NCI-H1694 treated with DMSO at 0.1 percent for 48 hours (cell line): ENCODE measurements around the gene ANAPC4.
A peak's percentile ranks its signal among the peaks of the same experiment; 100 is the strongest.
"Not testable (repeated sequence)": the region's sequence is repeated elsewhere in the genome, so short reads cannot be mapped to it uniquely, and the experiment has no call there.

Experiments used
- DNase-seq: peaks from one replicate; lab custom pipeline; 2025; lab: John Stamatoyannopoulos, UW

Gene ANAPC4, protein sequence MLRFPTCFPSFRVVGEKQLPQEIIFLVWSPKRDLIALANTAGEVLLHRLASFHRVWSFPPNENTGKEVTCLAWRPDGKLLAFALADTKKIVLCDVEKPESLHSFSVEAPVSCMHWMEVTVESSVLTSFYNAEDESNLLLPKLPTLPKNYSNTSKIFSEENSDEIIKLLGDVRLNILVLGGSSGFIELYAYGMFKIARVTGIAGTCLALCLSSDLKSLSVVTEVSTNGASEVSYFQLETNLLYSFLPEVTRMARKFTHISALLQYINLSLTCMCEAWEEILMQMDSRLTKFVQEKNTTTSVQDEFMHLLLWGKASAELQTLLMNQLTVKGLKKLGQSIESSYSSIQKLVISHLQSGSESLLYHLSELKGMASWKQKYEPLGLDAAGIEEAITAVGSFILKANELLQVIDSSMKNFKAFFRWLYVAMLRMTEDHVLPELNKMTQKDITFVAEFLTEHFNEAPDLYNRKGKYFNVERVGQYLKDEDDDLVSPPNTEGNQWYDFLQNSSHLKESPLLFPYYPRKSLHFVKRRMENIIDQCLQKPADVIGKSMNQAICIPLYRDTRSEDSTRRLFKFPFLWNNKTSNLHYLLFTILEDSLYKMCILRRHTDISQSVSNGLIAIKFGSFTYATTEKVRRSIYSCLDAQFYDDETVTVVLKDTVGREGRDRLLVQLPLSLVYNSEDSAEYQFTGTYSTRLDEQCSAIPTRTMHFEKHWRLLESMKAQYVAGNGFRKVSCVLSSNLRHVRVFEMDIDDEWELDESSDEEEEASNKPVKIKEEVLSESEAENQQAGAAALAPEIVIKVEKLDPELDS

DNA sequence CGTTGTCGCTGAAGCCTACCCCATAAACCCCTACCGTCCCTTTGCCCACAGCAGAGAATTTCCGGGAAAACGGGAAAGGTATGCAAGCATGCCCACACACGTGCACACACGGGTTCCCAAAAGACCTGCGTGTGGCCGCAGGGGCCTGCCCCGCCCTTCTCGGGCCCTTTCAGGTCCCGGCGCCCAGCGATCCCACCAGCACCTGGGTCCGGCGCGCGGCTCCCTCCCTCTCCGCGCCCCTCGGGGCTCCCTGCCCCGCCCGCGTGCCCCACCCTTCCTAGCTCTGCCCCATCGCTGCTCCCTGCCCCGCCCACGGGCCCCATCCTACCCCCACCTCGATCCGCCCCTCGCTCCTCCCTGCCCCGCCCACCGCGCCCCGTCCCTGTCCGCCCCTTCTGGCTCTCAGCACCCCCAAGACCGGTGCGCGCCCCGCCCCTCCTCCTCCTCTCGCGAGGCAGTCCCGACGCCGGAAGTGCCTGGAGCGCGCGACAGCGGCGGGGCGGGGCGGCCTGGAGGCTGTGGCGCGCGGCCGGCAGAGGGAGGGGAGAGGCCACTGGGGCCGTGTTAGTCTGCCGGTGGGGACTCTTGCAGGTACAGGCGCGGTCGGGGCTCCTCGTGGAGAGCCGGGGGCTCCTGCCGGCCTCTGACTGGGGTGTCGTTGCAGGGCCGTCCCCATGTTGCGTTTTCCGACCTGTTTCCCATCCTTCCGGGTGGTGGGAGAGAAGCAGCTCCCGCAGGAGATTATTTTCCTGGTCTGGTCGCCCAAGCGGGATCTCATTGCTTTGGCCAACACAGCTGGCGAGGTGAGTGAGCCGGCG is at the start of gene ANAPC4:
ANAPC4 (plus strand) TSS at position 510 of the 818 bp plus-strand sequence; CDS start at position 675, 165 bp downstream.
- DNase-seq = peak; percentile 77

DNA sequence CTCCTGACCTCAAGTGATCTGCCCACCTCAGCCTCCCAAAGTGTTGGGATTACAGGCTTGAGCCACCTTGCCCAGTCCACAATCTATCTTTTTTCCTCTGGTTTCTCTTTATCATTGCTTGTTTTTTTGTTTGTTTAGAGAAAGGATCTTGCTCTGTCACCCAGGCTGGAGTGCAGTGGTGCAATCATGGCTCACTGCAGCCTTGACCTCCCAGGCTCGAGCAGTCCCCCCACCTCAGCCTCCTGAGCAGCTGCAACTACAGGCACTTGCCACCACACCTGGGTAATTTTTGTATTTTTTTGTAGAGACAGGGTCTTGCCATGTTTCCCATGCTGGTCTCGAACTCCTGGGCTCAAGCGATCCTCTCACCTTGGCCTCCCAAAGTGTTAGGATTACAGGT is 48.6 kb upstream of the ANAPC4 start:
- not testable (repeated sequence) for DNase-seq

DNA sequence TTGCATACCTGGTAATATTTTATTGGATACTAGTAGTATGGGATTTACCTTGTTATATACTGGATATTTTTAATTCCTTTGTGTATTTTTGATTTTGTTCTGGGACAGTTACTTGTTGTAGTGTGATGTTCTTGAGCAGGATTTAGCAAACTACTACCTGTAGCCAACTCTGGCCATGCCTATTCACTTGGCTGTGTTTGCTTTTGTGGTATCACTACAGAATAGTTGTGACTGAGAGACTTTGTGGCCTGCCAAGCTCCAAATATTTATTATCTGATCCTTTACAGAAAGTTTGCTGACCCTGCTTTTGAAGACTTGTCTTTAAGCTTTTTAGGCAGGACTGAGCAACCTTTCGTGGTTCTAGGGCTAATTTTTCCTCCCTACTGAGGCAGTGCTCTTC is 46.7 kb upstream of the ANAPC4 start:
- no peak for DNase-seq

DNA sequence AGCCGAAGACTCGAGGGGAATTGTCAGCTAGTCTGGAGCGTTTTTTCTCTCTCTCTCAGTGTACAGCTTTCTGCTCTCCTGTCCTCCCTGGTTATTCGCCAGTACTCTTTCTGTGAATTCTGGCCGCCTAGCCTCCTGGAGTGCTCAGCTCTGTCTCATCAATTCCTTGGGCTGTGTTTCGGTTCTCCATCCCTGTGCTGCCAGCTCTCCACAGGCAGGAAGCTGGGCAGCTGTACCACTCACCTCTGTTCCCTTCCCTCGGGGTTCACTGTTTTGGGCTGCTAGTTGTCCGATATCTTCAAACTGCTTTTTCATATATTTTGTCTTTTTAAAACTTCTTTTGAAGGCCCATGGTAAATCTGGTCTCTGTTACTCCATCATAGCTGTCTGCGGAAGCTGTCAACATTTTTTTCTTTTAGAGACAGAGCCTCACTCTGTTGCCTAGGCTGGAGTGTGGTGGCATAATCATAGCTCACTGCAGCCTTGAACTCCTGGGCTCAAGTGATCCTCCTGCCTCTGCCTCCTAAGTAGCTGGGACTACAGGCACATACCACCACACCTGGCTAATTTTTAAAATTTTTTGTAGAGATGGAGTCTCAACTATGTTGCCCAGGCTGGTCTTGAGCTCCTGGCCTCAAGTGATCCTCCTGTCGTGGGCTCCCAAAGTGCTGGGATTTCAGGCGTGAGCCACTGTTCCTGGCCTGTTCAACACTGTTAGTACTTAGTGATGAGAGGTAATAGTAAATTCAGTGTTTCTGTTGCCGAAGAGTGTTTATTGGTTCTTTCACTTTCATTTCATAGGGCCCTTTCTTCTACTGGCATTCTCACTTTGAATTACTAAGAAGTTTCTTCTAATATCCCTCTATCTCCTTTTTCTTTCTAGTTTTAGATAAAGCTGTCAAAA is 45.9 kb upstream of the ANAPC4 start:
- DNase-seq = no peak

DNA sequence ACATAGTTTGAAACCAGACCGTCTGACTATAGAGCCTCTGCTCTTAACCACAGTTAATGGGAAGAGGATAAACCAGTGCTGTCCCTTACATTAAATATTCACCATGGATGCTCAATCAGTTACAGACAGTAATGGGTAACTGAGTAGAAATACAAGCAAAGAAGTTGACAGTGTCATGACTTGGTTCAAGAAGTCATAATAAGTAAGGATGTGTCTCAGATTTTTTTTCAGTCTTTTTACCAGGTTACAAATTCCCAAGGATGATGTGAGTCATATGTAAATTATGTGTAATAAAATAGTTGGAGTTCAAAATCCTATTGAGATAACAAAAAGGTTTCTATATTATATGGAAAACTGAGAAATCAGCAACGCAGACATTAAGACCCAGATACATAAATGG is 33.4 kb upstream of the ANAPC4 start:
- DNase-seq = no peak

DNA sequence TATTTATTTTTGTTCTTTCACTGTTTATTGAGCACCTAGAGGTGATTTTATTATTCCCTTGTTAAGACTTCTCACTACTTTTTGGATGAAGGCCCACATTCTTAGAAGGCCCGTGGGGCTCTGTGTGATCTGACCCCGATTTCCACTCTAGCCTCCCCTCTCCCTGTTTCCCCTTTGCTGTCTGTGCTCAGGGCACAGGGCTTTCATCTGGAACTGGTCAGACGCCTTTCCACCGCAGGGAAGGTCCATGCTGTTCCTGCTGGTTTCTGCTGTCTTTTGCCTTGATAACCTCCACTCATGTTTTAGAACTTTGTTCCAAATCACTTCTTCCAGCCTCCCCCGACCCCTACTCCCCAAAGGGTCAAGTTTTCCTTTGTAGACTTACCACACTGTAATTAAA is 31.3 kb upstream of the ANAPC4 start:
- DNase-seq = no peak

DNA sequence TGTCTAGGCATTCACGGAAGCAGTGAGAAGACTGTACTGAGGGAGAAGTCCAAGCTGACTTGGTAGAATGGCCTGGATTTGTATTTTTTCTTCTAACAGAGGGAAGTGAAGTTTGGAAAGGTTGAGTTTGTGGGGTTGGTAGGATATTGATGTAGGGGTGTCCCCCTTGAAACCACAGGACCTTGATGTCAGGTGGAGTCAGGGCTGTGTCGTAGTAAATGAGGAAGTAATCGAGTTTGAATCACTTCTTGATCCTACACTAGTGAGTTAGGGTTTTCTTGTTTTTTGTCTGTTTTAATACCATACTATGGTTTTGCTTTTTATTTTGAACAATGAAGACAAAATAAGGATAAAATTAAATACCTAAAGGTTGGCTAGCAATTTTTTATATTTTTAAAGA is 30.1 kb upstream of the ANAPC4 start:
- DNase-seq = no peak

DNA sequence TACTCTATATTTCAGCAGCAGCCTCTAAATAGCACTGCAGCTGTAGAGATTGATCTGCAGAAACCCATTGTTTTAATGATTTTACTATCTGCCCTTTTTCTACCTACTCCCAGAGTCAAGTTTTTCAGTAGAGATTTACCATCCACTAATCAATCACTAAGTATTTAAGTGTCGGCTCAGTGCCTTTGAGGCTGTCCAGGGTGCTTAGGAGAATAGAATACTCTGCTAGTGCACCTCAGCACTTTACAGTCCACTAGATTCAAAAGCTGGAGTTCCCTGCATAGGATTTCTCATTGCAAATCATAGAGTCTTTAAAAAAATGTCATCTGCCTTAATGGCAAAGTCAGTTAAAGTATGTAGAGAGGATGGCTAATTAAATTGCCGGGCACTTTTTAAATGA is 29.6 kb upstream of the ANAPC4 start:
- no peak for DNase-seq

DNA sequence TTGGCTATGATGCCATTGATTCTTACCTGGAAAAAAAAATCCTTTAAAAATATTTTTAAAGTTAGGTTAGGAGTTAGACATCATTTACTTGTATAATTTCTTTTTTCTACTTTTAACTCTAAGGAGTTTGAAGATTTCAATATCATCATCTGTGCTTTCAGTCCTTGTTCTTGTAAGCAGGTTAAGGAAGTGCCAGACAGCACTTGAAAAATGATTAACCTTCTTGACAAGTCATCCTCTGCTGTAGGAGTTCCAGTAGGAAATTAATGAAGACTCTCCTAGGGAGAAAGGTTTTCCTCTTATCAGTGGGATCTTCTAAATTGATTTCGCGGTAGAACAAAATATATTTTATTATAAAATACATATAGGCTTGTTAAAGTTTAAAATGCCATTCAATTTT is 29.1 kb upstream of the ANAPC4 start:
- DNase-seq = no peak

DNA sequence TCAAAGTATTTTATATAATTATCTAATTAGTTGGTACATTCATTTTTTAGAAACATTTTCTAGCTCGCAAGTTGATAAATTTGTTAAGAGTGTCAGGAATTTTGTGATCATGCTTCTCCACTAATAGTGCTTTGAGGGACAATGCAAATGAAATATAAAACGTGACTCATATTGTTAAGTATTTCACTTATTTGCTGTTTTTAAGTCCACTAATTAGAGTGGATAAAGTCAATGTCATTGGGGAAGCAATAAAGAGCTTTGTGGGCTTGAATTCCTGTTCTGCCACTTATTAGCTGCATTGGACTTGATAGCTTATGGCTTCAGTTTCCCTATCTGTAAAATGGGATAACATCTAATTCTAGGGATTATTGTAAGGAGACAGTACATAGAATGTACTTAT is 26.5 kb upstream of the ANAPC4 start:
- no peak for DNase-seq

DNA sequence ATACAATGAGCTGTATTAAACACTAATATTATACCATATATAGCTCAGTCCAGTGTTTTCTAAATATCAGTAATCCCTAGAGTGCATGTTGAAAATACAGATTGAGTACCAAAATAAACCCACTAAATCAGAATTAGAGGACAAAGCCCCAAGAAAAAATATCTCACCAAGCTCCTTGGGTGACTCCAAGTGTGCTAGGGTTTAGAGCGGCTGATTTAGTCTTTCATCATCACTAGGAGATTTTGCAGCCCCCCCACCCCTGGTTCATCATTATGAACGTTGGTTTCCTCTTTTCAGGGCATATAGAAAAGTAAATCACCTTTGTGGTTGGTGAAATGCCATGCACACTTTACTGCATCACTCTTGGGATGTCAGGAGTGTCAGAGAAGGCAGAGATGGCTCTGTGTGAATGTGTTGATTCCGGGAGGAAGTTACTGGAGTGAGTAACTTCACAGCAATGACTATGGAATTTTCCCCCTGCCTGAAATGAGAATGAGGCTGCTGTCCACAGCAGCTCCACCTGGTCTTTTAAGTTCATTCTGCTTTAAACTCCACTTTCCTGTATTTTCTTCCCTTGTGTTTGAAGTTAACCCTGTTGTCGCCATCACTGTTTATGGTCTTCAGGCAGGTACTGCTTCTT is 25.2 kb upstream of the ANAPC4 start:
- DNase-seq = no peak

DNA sequence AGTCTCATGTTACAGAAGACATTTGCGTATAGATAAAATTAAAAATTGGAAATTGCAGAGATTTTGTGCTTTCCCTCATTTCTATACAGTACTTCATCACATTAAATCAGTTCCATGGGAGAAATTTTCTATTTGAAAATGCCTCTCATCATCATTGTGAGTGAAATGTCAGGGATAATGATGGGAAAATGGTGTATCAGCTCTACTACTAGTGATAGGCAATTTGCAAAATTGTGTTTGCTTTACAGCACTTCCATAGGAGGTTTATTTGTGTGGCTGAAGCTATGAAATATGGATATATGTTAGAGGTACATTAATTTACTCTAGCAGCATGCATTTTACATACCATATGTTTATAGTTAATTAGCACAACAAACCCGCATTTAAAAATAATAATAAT is 21.0 kb upstream of the ANAPC4 start:
- DNase-seq = no peak

DNA sequence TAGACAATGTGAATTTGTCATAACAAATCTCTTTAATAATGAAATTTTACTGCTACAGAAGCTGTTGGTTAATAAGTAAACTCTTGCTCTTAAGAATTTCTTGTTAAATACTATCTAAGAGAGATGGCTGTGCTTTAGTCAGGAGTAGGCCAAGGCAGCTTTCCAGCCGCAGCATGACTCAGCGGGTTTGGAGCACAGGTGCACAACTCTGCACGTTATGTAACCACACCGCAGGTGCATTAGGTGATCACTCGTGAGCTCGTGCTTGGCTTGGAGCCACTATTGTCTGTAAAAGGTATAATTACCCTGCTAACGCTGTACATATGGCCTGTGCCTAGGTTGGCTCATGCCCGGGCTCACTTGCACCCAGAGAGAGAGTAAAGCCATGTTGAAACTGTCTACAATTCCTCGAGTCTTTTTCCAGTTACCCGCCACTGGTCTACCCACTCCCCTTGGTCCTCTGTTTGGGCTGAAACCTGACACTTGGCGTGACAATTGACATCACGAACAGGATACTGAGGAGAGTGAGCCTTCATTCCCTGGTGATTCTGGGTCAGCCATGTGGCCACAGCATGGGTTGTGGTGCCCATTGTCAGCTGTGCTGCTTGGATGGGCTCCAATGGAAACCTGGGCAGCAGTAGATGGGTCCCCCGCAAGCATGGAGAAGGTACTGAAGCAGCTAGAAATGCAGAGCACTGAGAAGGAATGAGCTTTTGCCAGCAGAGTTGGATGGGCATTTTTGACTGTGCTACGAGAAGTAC is 18.4 kb upstream of the ANAPC4 start:
- DNase-seq = no peak

DNA sequence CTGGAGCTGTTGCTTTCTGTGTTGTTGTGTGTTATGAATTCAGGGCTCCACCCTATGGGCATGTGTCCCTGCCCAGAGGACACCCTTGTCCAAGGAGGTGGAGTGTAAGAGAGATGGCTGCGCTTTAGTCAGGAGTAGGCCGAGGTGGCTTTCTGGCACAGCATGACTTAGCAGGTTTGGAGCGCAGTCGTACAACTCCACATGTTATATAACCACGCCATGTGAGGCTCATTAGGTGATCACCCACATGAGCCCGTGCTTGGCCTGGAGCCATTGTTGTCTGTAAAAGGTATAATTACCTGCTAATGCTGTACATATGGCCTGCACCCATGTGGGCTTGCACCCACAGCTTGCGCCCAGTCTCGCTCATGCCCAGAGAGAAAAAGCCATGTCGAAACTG is 15.8 kb upstream of the ANAPC4 start:
- DNase-seq = no peak

DNA sequence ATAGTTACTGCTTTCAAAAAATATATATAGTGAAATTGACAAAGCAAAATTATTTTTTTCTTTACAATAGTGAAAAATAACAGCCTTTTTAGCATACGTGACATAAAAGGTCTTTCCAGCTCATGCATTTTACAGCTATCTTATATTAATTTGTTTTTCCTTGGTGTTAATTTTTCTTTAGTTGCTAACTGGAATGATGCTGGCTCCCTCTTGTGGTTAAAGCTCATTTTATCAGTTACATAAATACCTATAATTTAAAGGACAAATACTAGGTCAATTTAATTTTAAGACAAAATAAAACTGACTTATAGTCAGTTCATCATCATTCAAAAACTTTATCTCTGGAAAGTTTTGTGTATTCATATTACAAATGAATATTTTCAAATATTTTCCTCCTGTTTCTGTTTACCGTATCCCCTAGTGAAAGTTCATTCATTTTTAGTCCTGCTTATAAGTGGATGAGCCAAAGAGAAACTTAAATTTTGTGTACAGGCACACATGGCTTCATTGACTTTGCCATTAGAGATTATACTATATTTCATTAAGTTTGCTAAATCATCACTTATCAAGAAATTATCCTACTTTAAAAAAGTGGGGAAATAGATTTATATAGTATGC is 9.9 kb upstream of the ANAPC4 start:
- DNase-seq = peak; percentile 32

DNA sequence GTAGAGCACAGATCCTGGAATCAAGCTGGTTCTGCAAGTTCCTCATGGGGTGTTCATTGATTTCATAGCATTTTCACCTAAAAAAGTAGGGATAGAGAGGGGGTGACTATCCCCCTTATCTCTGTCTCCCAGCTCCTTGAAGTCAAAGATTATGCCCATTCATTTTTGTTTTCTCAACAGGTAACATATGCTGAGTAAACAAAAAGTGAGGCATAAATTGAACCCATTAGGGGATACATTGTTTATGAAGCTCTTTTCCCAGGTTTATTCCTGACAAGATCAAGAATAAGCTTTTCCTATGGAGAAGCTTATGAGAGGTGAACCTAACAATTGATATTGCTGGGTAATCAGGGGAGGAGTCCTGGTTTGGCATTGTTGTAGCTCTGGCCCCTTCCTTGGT is 9.2 kb upstream of the ANAPC4 start:
- DNase-seq = no peak

DNA sequence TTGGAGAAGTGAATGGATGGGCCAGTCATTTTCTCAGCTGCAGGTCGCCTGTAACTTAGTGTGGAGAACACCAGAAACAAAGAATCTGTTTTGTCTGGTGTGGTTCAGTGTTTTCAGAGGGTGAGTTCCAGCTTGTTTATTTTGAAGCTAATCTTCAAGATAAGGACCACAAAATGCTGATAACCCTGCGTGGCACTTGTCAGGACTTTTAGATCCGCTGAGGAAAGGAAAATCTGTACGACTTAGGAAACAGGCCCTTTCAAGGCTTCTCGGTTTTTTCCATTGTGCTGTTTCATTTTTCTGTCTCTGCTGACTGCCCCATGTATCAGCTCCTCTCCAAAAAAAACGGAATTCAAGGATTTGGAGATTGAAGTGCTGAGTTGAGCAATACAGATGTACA is 8.7 kb upstream of the ANAPC4 start:
- DNase-seq = no peak

DNA sequence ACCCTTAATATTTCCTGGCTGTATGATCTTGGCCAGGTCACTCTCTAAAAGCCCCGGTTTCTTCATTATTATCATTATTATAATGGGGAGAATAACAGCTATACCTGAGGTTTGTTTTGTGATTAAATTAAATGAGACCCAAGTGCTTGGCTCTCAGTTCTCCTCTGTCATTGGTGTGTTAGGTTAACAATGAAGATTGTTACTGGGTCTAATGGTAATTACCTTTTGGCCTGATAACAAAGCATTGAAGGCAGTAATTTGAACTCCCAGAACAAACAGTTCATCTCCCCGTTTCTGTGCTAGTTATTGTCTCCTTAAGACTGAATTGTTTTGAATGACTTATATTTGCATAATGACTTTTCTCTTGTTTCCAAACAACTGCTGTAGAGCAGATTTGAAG is 6.8 kb upstream of the ANAPC4 start:
- DNase-seq = no peak

DNA sequence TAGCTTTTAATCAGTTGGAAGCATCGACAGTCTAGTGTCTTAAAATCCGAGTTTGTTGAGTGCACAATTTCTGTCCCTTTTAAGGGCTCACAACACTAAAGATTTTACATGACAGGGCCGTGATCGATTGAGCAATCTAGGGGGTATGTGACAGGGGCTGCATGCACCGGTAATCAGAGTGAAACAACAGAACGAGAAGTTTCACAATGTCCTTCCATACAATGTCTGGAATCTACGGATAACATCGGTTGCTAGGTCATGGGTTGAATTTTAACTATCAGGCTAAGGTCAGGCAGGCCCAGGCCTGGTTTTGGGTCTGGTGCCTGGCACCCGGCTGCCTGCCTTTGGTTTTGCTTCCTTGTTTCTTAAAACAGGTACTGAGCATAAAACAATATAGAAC is 4.5 kb upstream of the ANAPC4 start:
- DNase-seq = not testable (repeated sequence)
